Left colon (tissue), 2 donors: ENCODE results near the gene TMEM187. TPM values are rescaled to one million over a fixed set of nuclear protein-coding genes. Genes with fewer than 3 reads are reported as not detected.

Experiments
- ATAC-seq: fragments of 200-7000 bp; cut with Tn5 transposase; one replicate; pipeline ENCODE4 v1.9.1; 2020; ENCODE audit warnings: mild to moderate bottlenecking, moderate library complexity
- DNase-seq, 2 donors: peaks; one replicate each; pipeline ENCODE4 v3.0.0-alpha.2; 2020
- intact Hi-C, 2 donors: fragments of 100-400 bp; cut with DNase I in 1 of 2; cut with micrococcal nuclease in 1 of 2; formaldehyde crosslinking; loops; one replicate each; pipeline versions ENCODE4 v1.11.2 to v1.14.0; 2022; cut with DNase I, micrococcal nuclease
- microRNA-seq, 2 donors: library from miRNA; unstranded; fragments of <30 nt; microRNA quantifications; one replicate each; pipeline versions ENCODE4 v1.1.0 to v1.2.0, GENCODE V29; 2020
- total RNA-seq, 2 donors: library from RNA; stranded (reverse); fragmentation: NEBNext Ultra II Directional; extraction: Animal tissue kit (Norgen Biotek cat#: 25700); gene quantifications; one replicate each; pipeline ENCODE4 v1.2.1, GENCODE V29; 2021
- donor health status: DM: no; HTN: no; CAD: no.
- donor health status: DM: yes; HTN: yes; CAD: no.

The TMEM187 gene
- total RNA-seq, 2 donors from 2014 or later, result 8.4 to 9.9 TPM

GRCh38 chrX:154023276-154024000 lies 50.9 kb downstream of the TMEM187 start:
- intact Hi-C loops, result no loop called here
- no peak for DNase-seq
- no peak for ATAC-seq

GRCh38 chrX:154024271-154024670 lies 51.7 kb downstream of the TMEM187 start:
- DNase-seq, result no peak
- ATAC-seq, result no peak
- intact Hi-C loops, result no loop called here

- no peak for DNase-seq
- ATAC-seq, result no peak
- intact Hi-C loops, result no loop called here
These were observed 52.7 kb downstream of the TMEM187 start for GRCh38 chrX:154025230-154025629.

- no peak for ATAC-seq
- intact Hi-C loops, result no loop called here
- DNase-seq, result no peak
These were observed 53.8 kb downstream of the TMEM187 start for GRCh38 chrX:154026136-154027021.

- ATAC-seq, result no peak
These were observed 54.5 kb downstream of the TMEM187 start for GRCh38 chrX:154027022-154027402.

GRCh38 chrX:154027986-154028385 lies 55.4 kb downstream of the TMEM187 start:
- DNase-seq, result no peak
- ATAC-seq, result no peak

More at GRCh38 chrX:154027022-154027402, 54.5 kb downstream of the TMEM187 start:
- intact Hi-C loops, result no loop called here
- DNase-seq, result no peak

GRCh38 chrX:154028502-154029184 lies 56.1 kb downstream of the TMEM187 start:
- intact Hi-C loops, result no loop called here

More at GRCh38 chrX:154027986-154028385, 55.4 kb downstream of the TMEM187 start:
- intact Hi-C loops, result no loop called here

GRCh38 chrX:154029439-154029838 lies 56.9 kb downstream of the TMEM187 start:
- intact Hi-C loops, result no loop called here
- peak in 1 of 2 donors; percentile 45 for DNase-seq
- peak; percentile 68 for ATAC-seq

More at GRCh38 chrX:154028502-154029184, 56.1 kb downstream of the TMEM187 start:
- ATAC-seq (peak; percentile 94), DNase-seq (peak; percentile 55 to 60)

- no peak for ATAC-seq
These were observed 57.7 kb downstream of the TMEM187 start for GRCh38 chrX:154030266-154030665.

GRCh38 chrX:154030715-154031305 lies 58.3 kb downstream of the TMEM187 start:
- ATAC-seq (no peak), DNase-seq (no peak)
- intact Hi-C loops, result no loop called here

More at GRCh38 chrX:154030266-154030665, 57.7 kb downstream of the TMEM187 start:
- no peak for DNase-seq
- intact Hi-C loops, result no loop called here

GRCh38 chrX:154032160-154032559 lies 59.6 kb downstream of the TMEM187 start:
- ATAC-seq (no peak), DNase-seq (no peak)
- intact Hi-C loops, result no loop called here

GRCh38 chrX:154032653-154033052 lies 60.1 kb downstream of the TMEM187 start:
- ATAC-seq, result no peak
- intact Hi-C loops, result no loop called here
- DNase-seq, result no peak

Small RNA genes within 50 kb of the gene (microRNA-seq; reads per million reads assigned to microRNA genes)
- 0 reads per million in 2 donors for gene MIR3202-1
- 0 reads per million in 2 donors for gene MIR3202-2
- 0 to 2.7 reads per million in 2 donors for gene MIR718

Other genes with a start within 250 kb of the TMEM187 start
- 100 to 1,000 TPM; 200 to 203 TPM for gene BCAP31, start 248.4 kb upstream of the TMEM187 start, total RNA-seq
- gene ABCD1, start 247.9 kb upstream of the TMEM187 start, total RNA-seq, result 10 to 100 TPM; 15.1 to 15.9 TPM
- 1 to 10 TPM; 1.0 to 5.4 TPM for gene PLXNB3, start 208.5 kb upstream of the TMEM187 start, total RNA-seq
- 1 to 10 TPM; 1.4 to 1.7 TPM for gene SRPK3, start 191.7 kb upstream of the TMEM187 start, total RNA-seq
- 10 to 100 TPM; 76.1 to 93.6 TPM for gene IDH3G, start 178.4 kb upstream of the TMEM187 start, total RNA-seq
- gene SSR4, start 178.1 kb upstream of the TMEM187 start, total RNA-seq, result 100 to 1,000 TPM; 216 to 237 TPM
- gene PDZD4, start 142.2 kb upstream of the TMEM187 start, total RNA-seq, result 1 to 10 TPM; 1.0 to 3.8 TPM
- 1 to 10 TPM; 3.7 to 8.8 TPM for gene L1CAM, start 86.6 kb upstream of the TMEM187 start, total RNA-seq
- under 1 TPM; 0.52 to 0.64 TPM for gene AVPR2, start 68.1 kb upstream of the TMEM187 start, total RNA-seq
- gene ARHGAP4, start 46.5 kb upstream of the TMEM187 start, total RNA-seq, result 10 to 100 TPM; 26.6 to 35.5 TPM
- gene NAA10, start 37.7 kb upstream of the TMEM187 start, total RNA-seq, result 10 to 100 TPM; 52.7 to 68.0 TPM
- 1 to 10 TPM; 3.8 to 8.6 TPM for gene RENBP, start 28.1 kb upstream of the TMEM187 start, total RNA-seq
- gene HCFC1, start 936 bp upstream of the TMEM187 start, total RNA-seq, result 10 to 100 TPM; 31.9 to 47.9 TPM
- 100 to 1,000 TPM in 1 of 2 donors, 10 to 100 TPM in 1; 76.1 to 103 TPM for gene IRAK1, start 47.1 kb downstream of the TMEM187 start, total RNA-seq
- gene MECP2, start 125.0 kb downstream of the TMEM187 start, total RNA-seq, result 10 to 100 TPM; 29.4 to 32.3 TPM
- gene OPN1LW, start 171.5 kb downstream of the TMEM187 start, total RNA-seq, result not detected
- gene OPN1MW, start 209.8 kb downstream of the TMEM187 start, total RNA-seq, result not detected
- gene OPN1MW2, start 247.0 kb downstream of the TMEM187 start, total RNA-seq, result not detected